OCI-LY7 (cell line): Measurements from ENCODE around the gene ZBTB40.

Source experiments
- CTCF ChIP-seq: fragments of 200-600 bp; sonication (generic); conservative IDR thresholded peaks from 2 replicates; pipeline ENCODE4 v1.5.1; 2014; ENCODE audit warnings: mild to moderate bottlenecking, antibody characterized with exemption, low read length, moderate library complexity, mixed read lengths
- EZH2phosphoT487 ChIP-seq: fragments of 200-600 bp; sonication (generic); IDR thresholded peaks from 2 replicates; pipeline ENCODE4 v1.6.1; 2018; ENCODE audit warnings: low read depth, borderline replicate concordance, mild to moderate bottlenecking, mixed run types, antibody characterized with exemption, low read length, moderate library complexity, mixed read lengths

- TF ChIP-seq CTCF (no peak), EZH2phosphoT487 (no peak)
Measured at GRCh38 chr1:22450351-22451021, 1.2 kb upstream of the ZBTB40 start.
